ENCODE measurements around the gene WT1.

WT1 gene

GRCh38 chr11:32414925-32415324, 20.4 kb downstream of the WT1 start:
- TF ChIP-seq, protein P1, sequence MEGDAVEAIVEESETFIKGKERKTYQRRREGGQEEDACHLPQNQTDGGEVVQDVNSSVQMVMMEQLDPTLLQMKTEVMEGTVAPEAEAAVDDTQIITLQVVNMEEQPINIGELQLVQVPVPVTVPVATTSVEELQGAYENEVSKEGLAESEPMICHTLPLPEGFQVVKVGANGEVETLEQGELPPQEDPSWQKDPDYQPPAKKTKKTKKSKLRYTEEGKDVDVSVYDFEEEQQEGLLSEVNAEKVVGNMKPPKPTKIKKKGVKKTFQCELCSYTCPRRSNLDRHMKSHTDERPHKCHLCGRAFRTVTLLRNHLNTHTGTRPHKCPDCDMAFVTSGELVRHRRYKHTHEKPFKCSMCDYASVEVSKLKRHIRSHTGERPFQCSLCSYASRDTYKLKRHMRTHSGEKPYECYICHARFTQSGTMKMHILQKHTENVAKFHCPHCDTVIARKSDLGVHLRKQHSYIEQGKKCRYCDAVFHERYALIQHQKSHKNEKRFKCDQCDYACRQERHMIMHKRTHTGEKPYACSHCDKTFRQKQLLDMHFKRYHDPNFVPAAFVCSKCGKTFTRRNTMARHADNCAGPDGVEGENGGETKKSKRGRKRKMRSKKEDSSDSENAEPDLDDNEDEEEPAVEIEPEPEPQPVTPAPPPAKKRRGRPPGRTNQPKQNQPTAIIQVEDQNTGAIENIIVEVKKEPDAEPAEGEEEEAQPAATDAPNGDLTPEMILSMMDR (IDR thresholded peaks at IDR 0.05; ENCODE audit: insufficient read depth, missing control alignments), result no peak
- no peak for DNase-seq (ENCODE audit: insufficient read length, low spot score)
- no peak for FAIRE-seq

GRCh38 chr11:32411942-32412615, 23.3 kb downstream of the WT1 start:
- TF ChIP-seq, protein P1 (IDR thresholded peaks at IDR 0.05; ENCODE audit: insufficient read depth, missing control alignments), result no peak
- FAIRE-seq (no peak), DNase-seq (ENCODE audit: insufficient read length, low spot score) (no peak)

DNA sequence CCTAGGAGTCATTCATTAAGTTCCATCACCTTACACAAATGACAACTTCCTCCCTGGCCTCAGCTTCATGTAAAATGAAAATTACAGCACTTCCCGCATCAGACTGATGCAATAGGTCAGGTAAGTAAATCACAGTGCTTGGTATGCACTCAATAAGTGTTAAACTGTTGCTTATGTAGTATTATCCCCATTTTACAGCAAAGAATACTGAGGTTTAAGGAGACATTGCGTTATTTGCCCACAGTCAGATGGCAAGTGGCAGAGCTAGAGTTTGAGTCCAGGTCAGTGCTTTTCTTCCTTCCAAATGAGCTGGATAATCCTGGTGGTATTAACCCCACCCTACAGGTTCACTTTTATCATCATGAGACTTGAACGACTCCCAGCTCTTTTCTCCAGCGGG, 29.7 kb downstream of the WT1 start:
- no peak for FAIRE-seq

GRCh38 chr11:32402836-32403235, 32.5 kb downstream of the WT1 start:
- FAIRE-seq (no peak), DNase-seq (ENCODE audit: insufficient read length, low spot score) (no peak)
- TF ChIP-seq, protein P1 (IDR thresholded peaks at IDR 0.05; ENCODE audit: insufficient read depth, missing control alignments), result no peak

More for the DNA sequence above, 29.7 kb downstream of the WT1 start:
- DNase-seq (ENCODE audit: insufficient read length, low spot score), result no peak
- TF ChIP-seq, protein P1 (IDR thresholded peaks at IDR 0.05; ENCODE audit: insufficient read depth, missing control alignments), result no peak

DNA sequence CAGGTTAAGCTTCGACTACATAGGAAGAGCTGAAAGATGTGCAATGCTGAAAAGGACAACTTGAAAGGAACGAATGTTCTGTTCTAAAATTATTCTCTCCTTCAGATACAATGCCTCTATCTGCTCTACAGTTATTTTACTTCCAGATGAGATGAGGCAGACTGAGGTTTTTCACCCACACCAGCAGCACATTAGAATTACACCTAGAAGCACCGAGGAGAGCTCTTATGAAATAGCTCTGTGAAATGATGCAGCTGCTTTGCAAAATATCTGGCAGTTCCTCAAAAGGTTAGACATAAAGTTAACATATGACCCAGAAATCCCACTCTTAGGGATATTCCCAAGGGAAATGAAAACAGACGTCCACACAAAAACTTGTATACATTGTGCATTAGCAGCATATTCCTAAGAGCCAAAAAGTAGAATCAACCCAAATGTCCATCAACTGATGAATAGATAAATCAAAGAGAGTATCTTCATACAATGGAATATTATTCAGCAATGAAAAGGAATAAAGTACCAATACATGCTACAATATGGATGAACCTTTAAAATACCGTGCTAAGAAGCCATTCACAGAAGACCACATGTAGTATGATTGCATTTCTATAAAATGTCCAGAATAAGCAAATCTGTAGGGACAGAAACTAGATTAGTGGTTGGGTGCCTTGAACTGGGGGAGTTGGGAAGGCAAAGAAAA, 34.5 kb downstream of the WT1 start:
- FAIRE-seq (no peak), DNase-seq (ENCODE audit: insufficient read length, low spot score) (no peak)
- TF ChIP-seq, protein P1 (IDR thresholded peaks at IDR 0.05; ENCODE audit: insufficient read depth, missing control alignments), result no peak

DNA sequence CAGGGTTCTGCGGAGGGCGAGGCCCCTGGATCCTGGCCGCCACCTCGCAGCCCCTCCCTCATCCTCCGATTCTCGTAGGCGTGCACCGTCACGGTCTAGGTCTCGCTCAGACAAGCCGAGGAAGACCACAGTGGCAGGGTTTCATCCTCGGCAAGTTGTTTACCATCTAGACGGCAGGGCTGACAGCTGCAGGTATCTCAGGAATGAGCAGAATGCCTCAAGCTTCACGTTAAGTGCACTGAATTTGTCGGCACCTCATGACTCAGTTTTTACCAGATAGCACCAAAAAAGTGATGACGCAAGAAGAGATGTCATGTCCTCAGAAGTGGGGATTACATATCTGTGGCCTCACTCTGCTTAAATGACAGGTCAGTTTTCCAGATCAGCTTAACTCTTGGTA, 35.1 kb downstream of the WT1 start:
- TF ChIP-seq, protein P1 (IDR thresholded peaks at IDR 0.05; ENCODE audit: insufficient read depth, missing control alignments), result no peak
- DNase-seq (ENCODE audit: insufficient read length, low spot score), result no peak
- no peak for FAIRE-seq

GRCh38 chr11:32396991-32397390, 38.3 kb downstream of the WT1 start:
- DNase-seq (ENCODE audit: insufficient read length, low spot score) (no peak), FAIRE-seq (no peak)
- TF ChIP-seq, protein P1 (IDR thresholded peaks at IDR 0.05; ENCODE audit: insufficient read depth, missing control alignments), result no peak
